T-helper 1 cell treated with Interleukin-12 subunit alpha and Interleukin-12 subunit beta and Interleukin-4 antibody, amounts not matched to agents 30 μg/mL and 1 μg/mL, for 36 hours (primary cell): Measurements from ENCODE around the gene SCMH1.

ENCODE experiments used
- H3K27ac Mint-ChIP-seq: one replicate; pipeline ENCODE4 v1.8.0; 2021; ENCODE audit warnings: mild to moderate bottlenecking, mixed read lengths
- H3K27me3 Mint-ChIP-seq: one replicate; pipeline ENCODE4 v1.8.0; 2021; ENCODE audit warnings: low read depth, mixed read lengths
- H3K36me3 Mint-ChIP-seq: one replicate; pipeline ENCODE4 v1.8.0; 2021; ENCODE audit warnings: low read depth, mixed read lengths
- H3K4me1 Mint-ChIP-seq: one replicate; pipeline ENCODE4 v1.8.0; 2021; ENCODE audit warnings: low read depth, mixed read lengths
- H3K4me3 Mint-ChIP-seq: one replicate; pipeline ENCODE4 v1.8.0; 2021; ENCODE audit warnings: mild to moderate bottlenecking, moderate library complexity, mixed read lengths
- H3K9me3 Mint-ChIP-seq: one replicate; pipeline ENCODE4 v1.8.0; 2021; ENCODE audit warnings: mixed read lengths

Gene SCMH1

GRCh38 chr1:41037116-41037903 is 204.8 kb downstream of the SCMH1 start:
- H3K9me3 Mint-ChIP-seq = no peaks in the 10 kb centered on the region
- H3K36me3 Mint-ChIP-seq = peaks cover 10% of the 10 kb centered on the region
- H3K27me3 Mint-ChIP-seq = no peaks in the 10 kb centered on the region
- no peak overlapping the region for H3K4me3 Mint-ChIP-seq
- peaks cover 3% of the 10 kb centered on the region for H3K4me1 Mint-ChIP-seq
- no peak overlapping the region for H3K27ac Mint-ChIP-seq

- Mint-ChIP-seq H3K36me3 (peaks cover 20% of the 10 kb centered on the region), H3K9me3 (no peaks in the 10 kb centered on the region), H3K4me3 (no peak overlapping the region), H3K4me1 (no peaks in the 10 kb centered on the region), H3K27ac (no peak overlapping the region), H3K27me3 (no peaks in the 10 kb centered on the region)
Observed at GRCh38 chr1:41033272-41033671, 208.8 kb downstream of the SCMH1 start.

- Mint-ChIP-seq H3K4me3 (no peak overlapping the region), H3K27me3 (no peaks in the 10 kb centered on the region), H3K27ac (no peak overlapping the region), H3K4me1 (no peaks in the 10 kb centered on the region), H3K9me3 (no peaks in the 10 kb centered on the region), H3K36me3 (peaks cover 22% of the 10 kb centered on the region)
Observed at GRCh38 chr1:41032147-41032546, 210.0 kb downstream of the SCMH1 start.

- H3K4me3 Mint-ChIP-seq = no peak overlapping the region
- H3K27me3 Mint-ChIP-seq = no peaks in the 10 kb centered on the region
- no peaks in the 10 kb centered on the region for H3K9me3 Mint-ChIP-seq
- H3K4me1 Mint-ChIP-seq = no peaks in the 10 kb centered on the region
- H3K36me3 Mint-ChIP-seq = peaks cover 22% of the 10 kb centered on the region
- H3K27ac Mint-ChIP-seq = no peak overlapping the region
Observed at GRCh38 chr1:41030872-41031616, 211.1 kb downstream of the SCMH1 start.

- Mint-ChIP-seq H3K27ac (no peak overlapping the region), H3K27me3 (no peaks in the 10 kb centered on the region), H3K9me3 (no peaks in the 10 kb centered on the region), H3K4me3 (no peak overlapping the region), H3K36me3 (peaks cover 20% of the 10 kb centered on the region), H3K4me1 (no peaks in the 10 kb centered on the region)
Observed at GRCh38 chr1:41028034-41028642, 214.0 kb downstream of the SCMH1 start.

GRCh38 chr1:41025979-41026819 is 215.9 kb downstream of the SCMH1 start:
- no peaks in the 10 kb centered on the region for H3K27me3 Mint-ChIP-seq
- peaks cover 14% of the 10 kb centered on the region for H3K36me3 Mint-ChIP-seq
- H3K4me3 Mint-ChIP-seq = no peak overlapping the region
- no peak overlapping the region for H3K27ac Mint-ChIP-seq
- no peaks in the 10 kb centered on the region for H3K9me3 Mint-ChIP-seq
- H3K4me1 Mint-ChIP-seq = no peaks in the 10 kb centered on the region

GRCh38 chr1:41024953-41025352 is 217.2 kb downstream of the SCMH1 start:
- Mint-ChIP-seq H3K4me3 (no peak overlapping the region), H3K4me1 (no peaks in the 10 kb centered on the region), H3K9me3 (no peaks in the 10 kb centered on the region), H3K27me3 (no peaks in the 10 kb centered on the region), H3K27ac (peak overlapping the region; percentile 24), H3K36me3 (peaks cover 9% of the 10 kb centered on the region)

- Mint-ChIP-seq H3K9me3 (no peaks in the 10 kb centered on the region), H3K27me3 (no peaks in the 10 kb centered on the region), H3K4me1 (no peaks in the 10 kb centered on the region), H3K36me3 (peaks cover 6% of the 10 kb centered on the region), H3K4me3 (no peak overlapping the region), H3K27ac (no peak overlapping the region)
Observed at GRCh38 chr1:41023279-41023990, 218.7 kb downstream of the SCMH1 start.

GRCh38 chr1:41022424-41022823 is 219.7 kb downstream of the SCMH1 start:
- Mint-ChIP-seq H3K36me3 (peaks cover 5% of the 10 kb centered on the region), H3K4me3 (no peak overlapping the region), H3K27me3 (no peaks in the 10 kb centered on the region)

GRCh38 chr1:41021526-41022308 is 220.4 kb downstream of the SCMH1 start, which contains the start of gene SLFNL1:
SLFNL1 (minus strand) TSS chr1:41021725; CDS start chr1:41020660, 1,065 bp downstream.
- Mint-ChIP-seq H3K27ac (no peak within 1 kb of the TSS), H3K4me1 (no peaks in the 10 kb centered on the region), H3K4me3 (no peak within 1 kb of the TSS), H3K27me3 (no peaks in the 10 kb centered on the region), H3K9me3 (no peaks in the 10 kb centered on the region), H3K36me3 (peaks cover 4% of the 10 kb centered on the region)

More at GRCh38 chr1:41022424-41022823, 219.7 kb downstream of the SCMH1 start:
- H3K4me1 Mint-ChIP-seq = no peaks in the 10 kb centered on the region
- no peaks in the 10 kb centered on the region for H3K9me3 Mint-ChIP-seq
- no peak overlapping the region for H3K27ac Mint-ChIP-seq

GRCh38 chr1:41020654-41021053 is 221.5 kb downstream of the SCMH1 start:
- Mint-ChIP-seq H3K36me3 (peaks cover 7% of the 10 kb centered on the region), H3K4me3 (no peak overlapping the region), H3K27ac (no peak overlapping the region), H3K4me1 (no peaks in the 10 kb centered on the region), H3K27me3 (no peaks in the 10 kb centered on the region), H3K9me3 (no peaks in the 10 kb centered on the region)

- Mint-ChIP-seq H3K4me3 (no peak overlapping the region), H3K9me3 (no peaks in the 10 kb centered on the region), H3K36me3 (peaks cover 7% of the 10 kb centered on the region), H3K27ac (no peak overlapping the region), H3K4me1 (no peaks in the 10 kb centered on the region), H3K27me3 (no peaks in the 10 kb centered on the region)
Observed at GRCh38 chr1:41020109-41020576, 222.0 kb downstream of the SCMH1 start.

- peak overlapping the region; percentile 36 for H3K27ac Mint-ChIP-seq
- no peaks in the 10 kb centered on the region for H3K9me3 Mint-ChIP-seq
- H3K36me3 Mint-ChIP-seq = peaks cover 11% of the 10 kb centered on the region
- no peak overlapping the region for H3K4me3 Mint-ChIP-seq
- peaks cover 4% of the 10 kb centered on the region for H3K4me1 Mint-ChIP-seq
- H3K27me3 Mint-ChIP-seq = no peaks in the 10 kb centered on the region
Observed at GRCh38 chr1:41019353-41019745, 222.8 kb downstream of the SCMH1 start.
